Gastroesophageal sphincter (tissue), 3 donors: ENCODE data around the gene SHOX.

ENCODE experiments used
- EP300 ChIP-seq: sonication (generic); formaldehyde crosslinking; IDR thresholded peaks from one replicate; pipeline ENCODE4 v1.6.1; 2017; ENCODE audit warnings: antibody characterized with exemption, mild to moderate bottlenecking
- POLR2A ChIP-seq, 2 donors: fragments of 450-650 bp; IDR thresholded peaks; one replicate each; pipeline ENCODE4 v1.6.1; 2017; ENCODE audit warnings: antibody characterized with exemption in 2 of 2, mild to moderate bottlenecking in 2 of 2, moderate library complexity in 1 of 2
- POLR2AphosphoS5 ChIP-seq: sonication (generic); formaldehyde crosslinking; IDR thresholded peaks from one replicate; pipeline ENCODE4 v1.6.1; 2017; ENCODE audit warnings: antibody characterized with exemption
- TF ChIP-seq, protein P1 (sequence below), 4 experiments: fragments of 200-600 bp in 2 of 4; fragments of 450-650 bp in 2 of 4; sonication (generic) in 1 of 4; IDR thresholded peaks; one replicate each; pipeline ENCODE4 v1.5.1; 2017 to 2019; ENCODE audit warnings: antibody characterized with exemption in 4 of 4, mild to moderate bottlenecking in 2 of 4, moderate library complexity in 2 of 4

DNA sequence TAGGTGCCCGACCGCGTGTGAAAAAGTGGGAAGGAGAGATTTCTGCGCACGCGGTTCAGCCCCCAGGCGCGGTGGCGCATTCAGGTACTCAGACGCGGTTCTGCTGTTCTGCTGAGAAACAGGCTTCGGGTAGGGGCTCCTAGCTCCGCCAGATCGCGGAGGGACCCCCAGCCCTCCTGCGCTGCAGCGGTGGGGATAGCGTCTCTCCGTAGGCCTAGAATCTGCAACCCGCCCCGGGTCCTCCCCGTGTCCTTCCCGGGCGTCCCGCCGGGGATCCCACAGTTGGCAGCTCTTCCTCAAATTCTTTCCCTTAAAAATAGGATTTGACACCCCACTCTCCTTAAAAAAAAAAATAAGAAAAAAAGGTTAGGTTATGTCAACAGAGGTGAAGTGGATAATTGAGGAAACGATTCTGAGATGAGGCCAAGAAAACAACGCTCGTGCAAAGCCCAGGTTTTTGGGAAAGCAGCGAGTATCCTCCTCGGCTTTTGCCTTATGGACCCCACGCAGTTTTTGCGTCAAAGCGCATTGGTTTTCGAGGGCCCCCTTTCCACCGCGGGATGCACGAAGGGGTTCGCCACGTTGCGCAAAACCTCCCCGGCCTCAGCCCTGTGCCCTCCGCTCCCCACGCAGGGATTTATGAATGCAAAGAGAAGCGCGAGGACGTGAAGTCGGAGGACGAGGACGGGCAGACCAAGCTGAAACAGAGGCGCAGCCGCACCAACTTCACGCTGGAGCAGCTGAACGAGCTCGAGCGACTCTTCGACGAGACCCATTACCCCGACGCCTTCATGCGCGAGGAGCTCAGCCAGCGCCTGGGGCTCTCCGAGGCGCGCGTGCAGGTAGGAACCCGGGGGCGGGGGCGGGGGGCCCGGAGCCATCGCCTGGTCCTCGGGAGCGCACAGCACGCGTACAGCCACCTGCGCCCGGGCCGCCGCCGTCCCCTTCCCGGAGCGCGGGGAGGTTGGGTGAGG is 3.7 kb downstream of the SHOX start:
- TF ChIP-seq POLR2A (IDR thresholded peaks at IDR 0.05) (no peak), POLR2AphosphoS5 (no peak), EP300 (no peak)
- TF ChIP-seq, protein P1, sequence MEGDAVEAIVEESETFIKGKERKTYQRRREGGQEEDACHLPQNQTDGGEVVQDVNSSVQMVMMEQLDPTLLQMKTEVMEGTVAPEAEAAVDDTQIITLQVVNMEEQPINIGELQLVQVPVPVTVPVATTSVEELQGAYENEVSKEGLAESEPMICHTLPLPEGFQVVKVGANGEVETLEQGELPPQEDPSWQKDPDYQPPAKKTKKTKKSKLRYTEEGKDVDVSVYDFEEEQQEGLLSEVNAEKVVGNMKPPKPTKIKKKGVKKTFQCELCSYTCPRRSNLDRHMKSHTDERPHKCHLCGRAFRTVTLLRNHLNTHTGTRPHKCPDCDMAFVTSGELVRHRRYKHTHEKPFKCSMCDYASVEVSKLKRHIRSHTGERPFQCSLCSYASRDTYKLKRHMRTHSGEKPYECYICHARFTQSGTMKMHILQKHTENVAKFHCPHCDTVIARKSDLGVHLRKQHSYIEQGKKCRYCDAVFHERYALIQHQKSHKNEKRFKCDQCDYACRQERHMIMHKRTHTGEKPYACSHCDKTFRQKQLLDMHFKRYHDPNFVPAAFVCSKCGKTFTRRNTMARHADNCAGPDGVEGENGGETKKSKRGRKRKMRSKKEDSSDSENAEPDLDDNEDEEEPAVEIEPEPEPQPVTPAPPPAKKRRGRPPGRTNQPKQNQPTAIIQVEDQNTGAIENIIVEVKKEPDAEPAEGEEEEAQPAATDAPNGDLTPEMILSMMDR (IDR thresholded peaks at IDR 0.05), result no peak
